Measurements from ENCODE around the gene SDCCAG8.

DNA sequence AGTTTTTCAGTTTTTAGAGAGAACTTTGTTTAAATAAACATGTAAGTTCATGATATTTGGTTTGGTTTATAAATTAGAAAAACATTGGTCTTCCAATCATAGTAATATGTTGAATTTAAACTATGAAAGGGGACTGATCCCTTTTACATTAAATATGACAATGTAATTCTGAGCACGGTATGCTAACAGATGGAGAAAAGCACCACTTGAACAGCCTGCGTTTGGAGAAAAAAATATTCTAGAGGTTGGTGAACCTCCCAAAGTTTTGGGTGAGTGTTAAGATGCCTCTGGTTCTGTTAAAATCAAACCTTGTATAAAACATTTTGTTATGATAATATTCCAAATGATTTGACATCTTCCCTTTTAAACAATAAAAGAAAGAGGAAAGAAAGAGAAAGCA is 123.9 kb downstream of the SDCCAG8 start:
- TF ChIP-seq CTCF (IDR thresholded peaks at IDR 0.05) (no peak), POLR2A (IDR thresholded peaks at IDR 0.05) (no peak)

All from body of pancreas (tissue), 4 donors.